ENCODE results near the gene NF1.

NF1 gene

GRCh38 chr17:31388770-31389656 lies 294.2 kb downstream of the NF1 start:
- DNase-seq (ENCODE audit: low read depth) = no peak

DNA sequence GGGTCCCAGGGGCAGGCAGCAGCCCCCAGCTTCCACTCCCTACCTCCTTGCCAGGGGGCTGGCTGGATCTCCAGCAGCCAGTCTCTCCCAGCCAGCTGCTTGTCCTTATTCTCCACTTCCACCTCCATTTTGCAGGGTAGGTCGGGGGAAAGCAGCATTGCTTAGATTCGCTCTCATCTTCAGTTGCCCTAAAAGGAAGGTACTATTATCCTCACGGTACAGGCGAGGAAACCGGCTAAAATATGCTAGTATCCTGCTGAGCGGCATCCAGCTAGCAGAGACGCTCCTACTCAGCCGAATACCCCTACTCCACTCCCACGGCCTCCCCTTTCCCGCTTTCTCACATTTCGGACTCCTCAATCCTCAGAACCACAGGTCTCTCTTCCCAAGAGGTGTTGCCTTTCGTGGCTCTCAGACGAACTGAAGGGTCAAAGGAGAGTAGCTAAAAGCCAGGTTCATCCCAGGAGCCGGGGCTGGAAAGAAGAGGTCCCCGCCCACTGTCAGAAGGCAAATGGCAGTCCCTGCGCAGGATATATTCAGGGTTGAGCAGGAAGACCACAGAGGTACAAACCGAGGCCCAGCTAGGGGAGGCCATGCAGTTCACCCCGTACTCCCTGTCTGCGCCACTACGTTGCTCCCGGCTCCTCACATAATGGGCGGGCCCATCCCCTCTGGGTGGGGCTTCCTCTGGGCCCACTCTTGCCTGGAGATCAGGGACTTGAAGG lies 295.0 kb downstream of the NF1 start:
- DNase-seq (ENCODE audit: low read depth) = no peak

- no peak for DNase-seq (ENCODE audit: low read depth)
These were observed 295.6 kb downstream of the NF1 start for GRCh38 chr17:31390426-31390747.

DNA sequence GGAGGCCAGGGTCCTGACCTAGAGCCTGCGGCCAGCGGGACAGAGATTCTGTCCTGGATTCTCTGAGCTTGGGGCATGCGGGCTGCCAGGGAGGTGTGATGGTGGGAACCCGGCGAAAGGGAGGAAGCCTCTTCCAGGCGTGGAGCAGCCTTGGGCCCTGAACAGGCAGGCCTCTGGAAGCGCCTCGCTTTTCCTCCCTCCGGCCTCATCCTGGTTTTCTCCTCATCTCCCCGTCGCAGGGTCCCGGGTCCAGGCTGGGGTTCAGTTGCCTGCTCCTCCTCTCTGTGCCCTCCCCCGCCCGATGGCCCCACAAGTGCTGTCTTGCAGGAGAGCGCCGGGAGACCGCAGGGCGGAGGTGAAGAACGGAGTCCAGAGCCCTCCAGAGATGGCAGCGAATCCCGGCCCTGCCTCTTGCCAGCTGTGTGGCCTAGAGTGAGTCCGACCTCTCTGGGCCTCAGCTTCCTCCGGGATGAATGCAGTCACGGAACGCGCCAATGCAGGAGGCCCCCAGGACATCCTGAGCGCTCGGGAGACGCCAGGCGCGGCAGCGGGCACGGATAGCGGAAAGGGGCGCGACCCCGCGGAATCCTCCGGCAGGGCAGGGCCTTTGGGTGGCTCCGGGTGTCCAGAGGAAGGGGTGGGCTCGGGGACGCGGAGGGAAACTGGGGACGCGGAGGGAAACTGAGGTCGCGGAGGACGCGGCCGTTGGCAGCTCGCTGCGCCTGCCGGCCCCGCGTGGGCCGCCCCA lies 296.1 kb downstream of the NF1 start:
- no peak for DNase-seq (ENCODE audit: low read depth)

DNA sequence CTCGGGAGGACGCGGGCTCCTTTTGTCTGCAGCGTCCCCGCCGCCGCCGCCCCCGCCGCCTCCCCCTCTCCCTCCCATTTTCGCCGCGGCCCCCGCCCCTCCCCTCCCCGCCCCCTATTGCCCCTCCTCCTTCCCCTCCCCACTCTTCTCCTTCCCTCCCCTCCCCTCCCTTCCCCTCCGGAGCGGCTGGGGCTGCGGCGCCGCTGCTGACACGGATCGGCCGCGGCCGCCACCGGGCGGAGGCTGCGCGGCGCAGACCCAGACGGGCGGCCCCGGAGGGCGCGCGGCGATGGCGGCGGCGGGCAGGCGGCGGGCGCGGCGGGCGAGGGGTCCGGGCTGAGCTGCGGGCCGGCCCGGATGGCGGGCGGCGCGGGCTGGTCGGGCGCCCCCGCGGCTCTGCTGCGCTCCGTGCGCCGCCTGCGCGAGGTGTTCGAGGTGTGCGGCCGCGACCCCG lies 296.7 kb downstream of the NF1 start, which contains the start of gene RAB11FIP4:
RAB11FIP4 (plus strand) TSS at position 180 of the 454 bp plus-strand sequence; CDS start at position 358, 178 bp downstream.
- no peak for DNase-seq (ENCODE audit: low read depth)

DNA sequence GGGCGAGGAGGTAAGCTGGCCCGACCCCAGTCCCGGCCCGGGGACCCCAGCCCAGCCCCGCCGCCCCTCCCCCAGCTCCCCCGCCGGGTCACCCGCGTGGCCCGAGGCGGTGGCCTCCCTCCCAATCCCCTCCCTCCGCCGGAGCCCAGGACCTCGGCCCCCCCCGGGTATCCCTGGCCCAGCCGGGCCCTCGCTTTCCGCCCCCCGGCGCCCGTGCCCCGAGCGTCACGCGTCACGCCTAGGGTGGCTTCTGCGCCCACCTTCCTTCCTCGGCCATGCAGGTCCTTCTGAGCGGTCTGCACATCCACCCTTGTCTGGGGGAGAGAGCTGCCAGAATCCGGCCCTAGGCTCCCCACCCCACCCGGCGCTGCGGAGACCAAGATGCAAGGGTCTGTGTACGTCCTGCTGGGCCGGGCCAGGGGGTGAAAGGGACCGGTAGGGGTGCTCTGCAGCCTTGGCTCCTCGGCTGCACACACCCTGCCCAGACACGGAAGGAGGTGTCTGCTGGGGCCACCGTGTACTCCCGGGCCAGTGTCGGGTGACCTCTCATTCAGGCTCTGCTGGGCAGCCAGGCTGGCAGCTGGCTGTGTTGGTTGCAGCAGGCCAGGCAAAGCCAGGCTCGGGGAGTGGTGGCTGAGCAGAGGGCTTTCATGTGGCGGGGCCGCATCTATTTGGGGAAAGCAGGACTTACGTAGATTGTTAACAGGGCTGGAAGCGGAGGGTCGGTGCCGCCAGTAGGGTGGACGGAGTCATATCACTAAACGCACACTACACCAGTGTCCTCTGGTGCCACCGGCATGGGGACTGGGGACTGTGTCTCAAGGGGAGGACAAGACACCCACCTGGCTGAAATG lies 297.5 kb downstream of the NF1 start:
- no peak for DNase-seq (ENCODE audit: low read depth)

GRCh38 chr17:31392856-31393748 lies 298.3 kb downstream of the NF1 start:
- DNase-seq (ENCODE audit: low read depth) = no peak

DNA sequence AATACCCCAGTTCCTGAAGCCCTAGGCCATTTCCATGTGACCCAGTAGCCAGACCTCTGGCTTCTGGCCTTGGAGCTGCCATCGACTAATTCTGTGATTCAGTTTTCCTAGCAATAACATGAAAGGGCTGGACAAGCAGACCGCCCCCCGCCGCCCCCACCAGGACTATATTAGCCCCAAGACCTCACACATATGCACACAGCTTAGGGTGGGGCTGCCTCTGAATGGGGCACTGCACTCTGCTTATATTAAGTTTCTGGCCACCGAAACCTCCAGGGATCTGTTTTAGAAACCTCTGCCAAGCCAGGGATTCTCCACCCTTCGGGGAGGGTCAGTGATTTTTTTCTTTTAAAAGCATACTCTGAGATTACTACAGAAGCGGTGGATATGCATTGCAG lies 299.0 kb downstream of the NF1 start:
- DNase-seq (ENCODE audit: low read depth) = no peak

DNA sequence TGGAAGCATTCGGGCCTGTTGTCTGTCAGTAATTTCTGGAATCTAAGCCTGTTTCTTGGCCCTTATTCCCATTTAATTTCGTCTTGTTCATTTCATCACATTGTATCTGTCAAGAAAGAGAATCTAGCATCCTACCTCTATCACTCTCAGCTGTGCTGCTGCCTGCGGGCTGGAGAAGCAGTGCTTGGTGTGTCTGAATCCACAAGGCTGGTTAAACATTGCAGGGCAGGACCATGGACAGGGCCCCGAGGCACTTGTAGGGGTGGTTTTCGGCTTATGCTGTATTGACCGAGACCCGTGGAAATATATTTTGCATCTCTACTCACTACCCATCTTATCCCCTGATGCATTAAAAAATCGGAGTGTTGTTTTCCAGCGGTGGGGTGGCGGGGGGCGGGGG lies 299.8 kb downstream of the NF1 start:
- no peak for DNase-seq (ENCODE audit: low read depth)

DNA sequence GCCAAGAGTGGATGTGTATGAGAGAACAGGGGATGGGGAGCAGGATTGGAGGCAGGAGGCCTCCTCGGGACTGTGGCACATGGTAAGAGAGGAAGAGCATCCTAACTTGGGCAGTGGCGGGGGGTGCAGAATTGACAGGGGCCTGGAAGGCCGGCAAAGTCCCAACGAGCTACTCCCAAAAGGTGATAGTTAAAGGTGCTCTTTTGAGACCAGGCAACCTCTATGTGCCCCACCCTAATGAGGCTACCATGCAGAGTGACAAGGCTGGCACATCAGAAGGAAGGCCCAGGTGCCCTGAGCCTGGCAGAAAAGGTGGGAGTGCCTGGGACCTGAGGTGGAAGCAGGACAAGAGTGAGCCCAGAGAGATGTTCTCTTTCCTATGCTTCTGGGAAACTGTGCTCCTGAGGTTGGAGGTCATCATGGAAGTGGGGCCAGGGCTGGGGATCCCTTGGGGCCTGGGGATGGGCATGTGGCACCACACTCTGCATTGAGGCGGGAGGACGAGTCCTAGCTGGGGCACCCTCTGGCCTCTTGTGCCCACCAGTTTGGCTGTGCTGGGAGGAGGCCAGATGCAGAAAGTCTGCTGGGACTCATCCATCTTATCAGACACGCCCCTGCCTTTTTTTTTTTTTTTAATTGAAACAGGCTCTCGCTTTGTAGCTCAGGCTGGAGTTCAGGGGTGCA lies 302.6 kb downstream of the NF1 start:
- no peak for DNase-seq (ENCODE audit: low read depth)

DNA sequence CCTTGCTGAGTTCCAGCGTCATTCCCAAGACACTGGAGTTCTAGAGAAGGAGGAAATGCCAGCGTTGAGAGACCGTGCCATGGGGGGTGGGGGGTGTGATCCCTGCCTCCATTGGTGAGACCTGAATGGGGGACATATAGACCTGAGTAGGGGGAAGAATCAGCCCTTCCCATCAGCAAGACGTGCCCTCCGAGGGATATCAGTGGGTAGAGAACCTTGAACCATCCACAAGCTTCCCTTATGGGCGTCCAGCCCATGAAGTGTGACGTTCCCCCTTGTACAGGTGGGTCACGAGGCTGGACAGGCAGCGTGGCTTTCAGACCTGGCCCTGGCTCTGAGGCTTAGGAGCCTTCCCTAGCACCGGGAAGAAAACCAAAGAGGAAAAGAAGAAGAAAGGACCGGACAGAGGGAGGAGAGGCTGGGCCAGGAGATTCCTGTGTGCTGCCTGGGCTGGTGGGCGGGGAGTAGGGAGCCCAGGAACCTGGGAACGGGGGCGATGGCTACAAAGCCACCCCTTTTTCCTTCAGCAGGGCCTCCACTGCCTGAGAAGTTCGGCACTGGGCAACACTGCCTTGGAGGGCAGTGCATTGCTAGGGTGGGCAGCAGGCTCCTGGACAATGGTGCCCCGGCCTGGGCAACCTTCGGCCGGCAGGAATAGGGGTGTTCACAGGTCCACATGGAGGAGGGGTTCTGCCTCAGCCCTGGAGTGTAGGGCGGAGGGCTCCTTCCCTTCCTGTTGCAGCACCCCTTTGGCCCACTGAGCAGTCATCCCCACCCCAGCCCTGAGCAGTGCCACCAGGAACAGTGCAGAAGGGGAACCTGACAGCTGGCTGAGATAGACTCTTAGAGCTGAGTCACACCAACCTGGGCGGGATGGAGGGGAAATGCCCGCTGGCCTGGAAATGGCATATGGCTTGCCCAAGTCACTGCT lies 303.9 kb downstream of the NF1 start:
- no peak for DNase-seq (ENCODE audit: low read depth)

DNA sequence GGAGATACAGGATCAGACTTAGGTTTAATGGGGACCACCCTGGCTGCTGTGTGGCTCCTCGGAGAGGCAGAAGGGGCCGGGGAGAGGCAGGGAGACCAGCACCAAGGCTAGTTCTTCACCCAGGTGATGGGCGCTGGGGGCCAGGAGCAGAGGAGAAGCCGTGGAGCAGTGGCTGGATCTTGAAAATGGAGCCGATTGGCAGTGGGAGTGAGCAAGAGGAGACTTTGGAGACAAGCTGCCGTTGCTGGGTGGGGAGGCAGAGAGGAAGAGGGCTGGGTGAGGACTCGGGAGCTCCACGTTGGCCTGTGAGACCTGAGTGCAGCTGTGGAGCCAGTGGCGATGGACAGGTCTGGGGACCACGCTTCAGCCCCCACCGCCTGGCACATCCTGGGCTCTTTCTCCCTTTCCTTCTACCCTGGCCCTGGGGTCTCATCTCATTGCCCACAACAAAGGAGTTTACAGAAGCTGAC lies 305.7 kb downstream of the NF1 start:
- no peak for DNase-seq (ENCODE audit: low read depth)

DNA sequence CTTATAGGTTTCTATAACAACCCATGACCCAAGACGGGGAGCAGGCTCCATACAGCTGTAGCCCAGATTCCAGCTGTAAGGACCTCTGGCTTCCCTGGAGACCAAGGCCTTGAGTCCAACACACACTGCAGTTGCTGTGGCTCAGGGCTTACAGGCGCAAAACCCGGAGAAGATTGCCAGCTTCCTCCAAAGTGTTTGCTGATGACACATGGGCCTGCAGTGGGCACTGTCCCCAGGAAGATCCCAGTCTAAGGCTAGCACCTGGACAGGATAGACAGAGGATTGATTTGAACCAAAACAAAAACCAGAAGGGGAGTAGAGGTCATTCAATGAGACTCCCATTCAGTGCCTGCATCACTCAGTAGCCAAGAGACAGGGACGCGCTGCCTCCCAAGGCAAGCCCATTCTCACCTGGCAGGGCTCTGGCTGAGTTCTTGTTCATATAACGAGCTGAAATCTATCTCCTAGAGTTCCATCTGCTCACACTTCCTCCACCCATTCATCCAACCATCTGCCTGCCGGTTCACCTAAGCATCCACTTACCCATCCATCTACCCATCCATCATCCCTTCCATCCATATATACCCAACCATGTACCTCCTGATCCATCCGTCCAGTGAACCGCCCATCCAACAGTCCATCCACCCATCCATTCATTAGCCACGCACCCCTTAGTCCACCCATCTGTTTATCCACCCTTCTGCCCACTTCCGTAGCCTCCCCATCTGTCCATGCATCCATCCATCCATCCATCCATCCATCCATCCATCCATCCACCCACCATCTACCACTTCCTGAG lies 306.9 kb downstream of the NF1 start:
- DNase-seq (ENCODE audit: low read depth) = no peak

GRCh38 chr17:31404028-31404949 lies 309.5 kb downstream of the NF1 start:
- DNase-seq (ENCODE audit: low read depth) = no peak

DNA sequence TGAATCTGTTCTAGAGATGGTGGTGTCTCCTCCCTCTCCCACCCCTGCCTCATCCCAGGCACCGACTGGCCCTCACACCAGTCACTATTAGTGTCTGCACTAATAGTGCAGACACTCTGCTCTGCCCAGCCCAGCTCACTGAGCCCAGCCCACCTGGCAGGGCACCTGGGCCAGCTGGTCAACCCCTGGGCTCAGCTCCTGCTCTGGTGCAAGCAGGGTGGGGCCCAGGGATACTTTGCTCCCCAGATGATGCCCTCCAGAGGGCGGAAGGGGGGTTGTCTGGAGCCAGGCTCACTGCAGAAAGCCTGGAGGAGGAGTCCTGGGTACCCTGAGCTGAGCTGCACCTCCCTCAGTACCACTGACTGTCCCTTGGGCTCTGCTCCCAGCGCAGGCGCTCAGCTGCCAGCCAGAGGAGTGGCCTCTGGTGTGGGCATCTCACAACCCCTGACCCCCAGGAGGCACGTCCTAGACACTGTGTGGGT lies 311.2 kb downstream of the NF1 start:
- no peak for DNase-seq (ENCODE audit: low read depth)

GRCh38 chr17:31408586-31408985 lies 313.8 kb downstream of the NF1 start:
- no peak for DNase-seq (ENCODE audit: low read depth)
